Ishikawa (cell line): ENCODE measurements around the gene MTG1.

Experiments
- CEBPB ChIP-seq: IDR thresholded peaks from 2 replicates; pipeline ENCODE4 v1.6.1; 2012
- CREB1 ChIP-seq: IDR thresholded peaks from 2 replicates; pipeline ENCODE4 v1.6.1; 2012; ENCODE audit warnings: low read depth
- EGR1 ChIP-seq: IDR thresholded peaks from 2 replicates; pipeline ENCODE4 v1.6.1; 2012
- EP300 ChIP-seq: IDR thresholded peaks from 2 replicates; pipeline ENCODE4 v1.6.1; 2012; ENCODE audit warnings: borderline replicate concordance
- FOXM1 ChIP-seq: IDR thresholded peaks from 2 replicates; pipeline ENCODE4 v1.6.1; 2012; ENCODE audit warnings: low read depth, borderline replicate concordance
- MAX ChIP-seq: IDR thresholded peaks from 2 replicates; pipeline ENCODE4 v1.6.1; 2012
- NFIC ChIP-seq: IDR thresholded peaks from 2 replicates; pipeline ENCODE4 v1.6.1; 2012
- RAD21 ChIP-seq: IDR thresholded peaks from 2 replicates; pipeline ENCODE4 v1.6.1; 2012; ENCODE audit warnings: low read depth
- REST ChIP-seq: IDR thresholded peaks from 2 replicates; pipeline ENCODE4 v1.6.1; 2012; ENCODE audit warnings: low read depth, mild to moderate bottlenecking
- TAF1 ChIP-seq: IDR thresholded peaks from 2 replicates; pipeline ENCODE4 v1.6.1; 2012; ENCODE audit warnings: low read depth, mild to moderate bottlenecking
- TCF12 ChIP-seq: IDR thresholded peaks from 2 replicates; pipeline ENCODE4 v1.6.1; 2012; ENCODE audit warnings: low read depth
- TEAD4 ChIP-seq: IDR thresholded peaks from 2 replicates; pipeline ENCODE4 v1.6.1; 2012
- USF1 ChIP-seq: IDR thresholded peaks from 2 replicates; pipeline ENCODE4 v1.6.1; 2012
- YY1 ChIP-seq: IDR thresholded peaks from 2 replicates; pipeline ENCODE4 v1.6.1; 2012; ENCODE audit warnings: low read depth
- ZBTB7A ChIP-seq: IDR thresholded peaks from 2 replicates; pipeline ENCODE4 v1.6.1; 2012; ENCODE audit warnings: low read depth

The MTG1 gene

GRCh38 chr10:133359554-133359971 is 34.4 kb upstream of the MTG1 start:
- no peak for TF ChIP-seq TAF1
- TF ChIP-seq EGR1: no peak
- no peak for TF ChIP-seq EP300
- TF ChIP-seq NFIC: peak; percentile 92

- TF ChIP-seq CEBPB (no peak), TEAD4 (no peak), REST (no peak), USF1 (no peak), NFIC (no peak), EP300 (no peak), YY1 (no peak), ZBTB7A (no peak), CREB1 (no peak), MAX (no peak), TAF1 (no peak), RAD21 (no peak)
These were observed 33.9 kb upstream of the MTG1 start for GRCh38 chr10:133359972-133360610.

GRCh38 chr10:133361227-133361626 is 32.7 kb upstream of the MTG1 start:
- no peak for TF ChIP-seq REST
- no peak for TF ChIP-seq CREB1
- TF ChIP-seq USF1: no peak
- TF ChIP-seq NFIC: no peak
- TF ChIP-seq TCF12: no peak
- TF ChIP-seq YY1: no peak
- no peak for TF ChIP-seq TAF1
- no peak for TF ChIP-seq TEAD4
- no peak for TF ChIP-seq EGR1
- no peak for TF ChIP-seq EP300
- TF ChIP-seq RAD21: no peak
- no peak for TF ChIP-seq ZBTB7A
- TF ChIP-seq MAX: no peak
- no peak for TF ChIP-seq FOXM1
- TF ChIP-seq CEBPB: no peak

GRCh38 chr10:133361773-133362441 is 32.0 kb upstream of the MTG1 start:
- TF ChIP-seq CREB1: no peak
- TF ChIP-seq USF1: no peak
- no peak for TF ChIP-seq FOXM1
- TF ChIP-seq EGR1: no peak
- TF ChIP-seq NFIC: no peak

GRCh38 chr10:133362846-133363245 is 31.1 kb upstream of the MTG1 start:
- TF ChIP-seq NFIC (no peak), TEAD4 (no peak), USF1 (no peak), EP300 (no peak), FOXM1 (no peak), MAX (no peak), TAF1 (no peak), EGR1 (no peak), RAD21 (no peak), CEBPB (no peak), TCF12 (no peak), YY1 (no peak)
